ENCODE measurements around the gene CSK.

Gene CSK

GRCh38 chr15:74802862-74803447 is 21.1 kb downstream of the CSK start:
- DNase-seq, result no peak

- DNase-seq, result no peak
Measured at GRCh38 chr15:74804935-74805334, 23.1 kb downstream of the CSK start.

GRCh38 chr15:74807282-74807681 is 25.4 kb downstream of the CSK start:
- DNase-seq, result no peak

GRCh38 chr15:74808078-74808839 is 26.4 kb downstream of the CSK start:
- no peak for DNase-seq

- no peak for DNase-seq
Measured at GRCh38 chr15:74808840-74809229, 27.0 kb downstream of the CSK start.

GRCh38 chr15:74809242-74809641 is 27.4 kb downstream of the CSK start:
- no peak for DNase-seq

- no peak for DNase-seq
Measured at GRCh38 chr15:74809956-74810355, 28.1 kb downstream of the CSK start.

- DNase-seq, result no peak
Measured at GRCh38 chr15:74812533-74812932, 30.7 kb downstream of the CSK start, which contains the start of gene LMAN1L. TSS of gene LMAN1L (plus strand) at chr15:74812835. CDS start at chr15:74812855, 20 bp downstream.

GRCh38 chr15:74815121-74815934 is 33.4 kb downstream of the CSK start:
- DNase-seq, result no peak

- DNase-seq, result no peak
Measured at GRCh38 chr15:74815961-74816360, 34.1 kb downstream of the CSK start.

- no peak for DNase-seq
Measured at GRCh38 chr15:74816624-74817369, 34.9 kb downstream of the CSK start.

GRCh38 chr15:74817370-74817737 is 35.5 kb downstream of the CSK start:
- no peak for DNase-seq

- DNase-seq, result no peak
Measured at GRCh38 chr15:74820056-74820455, 38.2 kb downstream of the CSK start.

- no peak for DNase-seq
Measured at GRCh38 chr15:74821091-74821789, 39.4 kb downstream of the CSK start.

- DNase-seq, result no peak
Measured at GRCh38 chr15:74821790-74822158, 39.9 kb downstream of the CSK start.

- no peak for DNase-seq
Measured at GRCh38 chr15:74822233-74822632, 40.4 kb downstream of the CSK start.

GRCh38 chr15:74823324-74823723 is 41.4 kb downstream of the CSK start:
- DNase-seq, result no peak

- DNase-seq, result no peak
Measured at GRCh38 chr15:74824976-74825375, 43.1 kb downstream of the CSK start.

GRCh38 chr15:74825866-74826265 is 44.0 kb downstream of the CSK start:
- DNase-seq, result no peak

GRCh38 chr15:74826364-74826819 is 44.5 kb downstream of the CSK start, which contains the start of gene CPLX3:
TSS of gene CPLX3 (plus strand) at chr15:74826627. CDS start at chr15:74826704, 77 bp downstream.
- DNase-seq, result peak; percentile 5 to 61 (median 40)

GRCh38 chr15:74826921-74827320 is 45.0 kb downstream of the CSK start:
- no peak for DNase-seq

- DNase-seq, result no peak
Measured at GRCh38 chr15:74827614-74828013, 45.7 kb downstream of the CSK start.
